Amniotic stem cell (primary cell): ENCODE measurements around the gene TLCD3B.

Experiments
- DNase-seq: peaks from one replicate; lab custom pipeline; 2025; lab: John Stamatoyannopoulos, UW

Gene TLCD3B

DNA sequence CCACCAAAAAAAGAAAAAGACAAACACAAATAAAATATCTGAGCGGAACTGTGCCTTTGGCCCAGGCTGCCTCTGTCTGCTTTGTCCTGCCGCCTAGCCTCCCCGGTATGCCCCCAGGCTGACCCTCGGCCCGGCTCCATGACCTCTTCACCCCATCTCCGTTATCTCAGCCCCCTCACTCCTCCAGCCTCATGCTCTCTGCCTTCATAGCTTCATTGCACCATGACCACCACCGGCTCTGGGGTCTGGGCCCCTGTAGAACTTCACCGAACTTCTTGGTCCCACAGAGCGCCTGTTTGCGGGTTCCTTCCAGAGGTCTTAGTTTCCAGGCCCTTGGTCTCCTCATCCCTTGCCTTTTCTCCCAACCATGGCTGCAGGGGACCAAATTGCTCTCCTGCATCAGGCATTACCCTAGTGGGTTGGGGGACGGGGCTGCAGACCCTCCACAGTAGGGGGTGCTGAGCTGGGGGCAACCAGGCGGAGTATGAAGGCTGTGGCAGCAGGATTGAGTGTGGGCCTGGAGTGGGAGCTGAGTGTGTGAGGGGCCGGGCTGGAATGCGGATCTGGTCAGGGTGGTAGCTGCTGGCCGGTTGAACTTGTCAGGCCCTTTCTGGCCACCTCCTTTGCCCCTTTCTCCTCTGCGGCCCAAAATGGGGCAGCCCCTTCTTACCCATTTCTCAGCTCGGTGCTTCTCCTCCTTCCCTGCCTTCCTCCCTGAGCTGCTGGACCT, 42.6 kb downstream of the TLCD3B start:
- no peak for DNase-seq

DNA sequence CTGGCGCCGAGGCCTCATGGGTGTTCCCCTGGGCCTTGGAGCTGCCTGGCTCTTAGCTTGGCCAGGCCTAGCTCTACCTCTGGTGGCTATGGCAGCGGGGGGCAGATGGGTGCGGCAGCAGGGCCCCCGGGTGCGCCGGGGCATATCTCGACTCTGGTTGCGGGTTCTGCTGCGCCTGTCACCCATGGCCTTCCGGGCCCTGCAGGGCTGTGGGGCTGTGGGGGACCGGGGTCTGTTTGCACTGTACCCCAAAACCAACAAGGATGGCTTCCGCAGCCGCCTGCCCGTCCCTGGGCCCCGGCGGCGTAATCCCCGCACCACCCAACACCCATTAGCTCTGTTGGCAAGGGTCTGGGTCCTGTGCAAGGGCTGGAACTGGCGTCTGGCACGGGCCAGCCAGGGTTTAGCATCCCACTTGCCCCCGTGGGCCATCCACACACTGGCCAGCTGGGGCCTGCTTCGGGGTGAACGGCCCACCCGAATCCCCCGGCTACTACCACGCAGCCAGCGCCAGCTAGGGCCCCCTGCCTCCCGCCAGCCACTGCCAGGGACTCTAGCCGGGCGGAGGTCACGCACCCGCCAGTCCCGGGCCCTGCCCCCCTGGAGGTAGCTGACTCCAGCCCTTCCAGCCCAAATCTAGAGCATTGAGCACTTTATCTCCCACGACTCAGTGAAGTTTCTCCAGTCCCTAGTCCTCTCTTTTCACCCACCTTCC, 43.5 kb downstream of the TLCD3B start:
- no peak for DNase-seq

DNA sequence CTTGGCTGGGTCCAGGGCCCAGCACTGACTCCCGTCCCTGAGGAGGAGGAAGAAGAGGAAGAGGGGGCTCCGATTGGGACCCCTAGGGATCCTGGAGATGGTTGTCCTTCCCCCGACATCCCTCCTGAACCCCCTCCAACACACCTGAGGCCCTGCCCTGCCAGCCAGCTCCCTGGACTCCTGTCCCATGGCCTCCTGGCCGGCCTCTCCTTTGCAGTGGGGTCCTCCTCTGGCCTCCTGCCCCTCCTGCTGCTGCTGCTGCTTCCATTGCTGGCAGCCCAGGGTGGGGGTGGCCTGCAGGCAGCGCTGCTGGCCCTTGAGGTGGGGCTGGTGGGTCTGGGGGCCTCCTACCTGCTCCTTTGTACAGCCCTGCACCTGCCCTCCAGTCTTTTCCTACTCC, 44.1 kb downstream of the TLCD3B start:
- no peak for DNase-seq

DNA sequence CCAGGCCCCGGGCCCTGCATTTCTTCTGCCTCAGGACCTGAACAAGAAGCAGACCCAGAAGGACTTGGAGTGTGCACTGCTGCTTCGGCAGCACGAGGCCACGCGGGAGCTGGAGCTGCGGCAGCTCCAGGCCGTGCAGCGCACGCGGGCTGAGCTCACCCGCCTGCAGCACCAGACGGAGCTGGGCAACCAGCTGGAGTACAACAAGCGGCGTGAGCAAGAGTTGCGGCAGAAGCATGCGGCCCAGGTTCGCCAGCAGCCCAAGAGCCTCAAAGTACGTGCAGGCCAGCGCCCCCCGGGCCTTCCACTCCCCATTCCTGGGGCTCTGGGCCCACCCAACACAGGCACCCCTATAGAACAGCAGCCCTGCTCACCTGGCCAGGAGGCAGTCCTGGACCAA, 44.8 kb downstream of the TLCD3B start:
- DNase-seq: no peak

DNA sequence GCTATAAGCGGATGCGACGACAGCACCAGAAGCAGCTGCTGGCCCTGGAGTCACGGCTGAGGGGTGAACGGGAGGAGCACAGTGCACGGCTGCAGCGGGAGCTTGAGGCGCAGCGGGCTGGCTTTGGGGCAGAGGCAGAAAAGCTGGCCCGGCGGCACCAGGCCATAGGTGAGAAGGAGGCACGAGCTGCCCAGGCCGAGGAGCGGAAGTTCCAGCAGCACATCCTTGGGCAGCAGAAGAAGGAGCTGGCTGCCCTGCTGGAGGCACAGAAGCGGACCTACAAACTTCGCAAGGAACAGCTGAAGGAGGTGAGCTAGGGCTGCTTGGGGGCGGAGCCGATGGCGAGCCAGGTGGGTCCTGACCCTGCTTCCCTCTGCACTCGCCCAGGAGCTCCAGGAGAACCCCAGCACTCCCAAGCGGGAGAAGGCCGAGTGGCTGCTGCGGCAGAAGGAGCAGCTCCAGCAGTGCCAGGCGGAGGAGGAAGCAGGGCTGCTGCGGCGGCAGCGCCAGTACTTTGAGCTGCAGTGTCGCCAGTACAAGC, 45.7 kb downstream of the TLCD3B start:
- no peak for DNase-seq

DNA sequence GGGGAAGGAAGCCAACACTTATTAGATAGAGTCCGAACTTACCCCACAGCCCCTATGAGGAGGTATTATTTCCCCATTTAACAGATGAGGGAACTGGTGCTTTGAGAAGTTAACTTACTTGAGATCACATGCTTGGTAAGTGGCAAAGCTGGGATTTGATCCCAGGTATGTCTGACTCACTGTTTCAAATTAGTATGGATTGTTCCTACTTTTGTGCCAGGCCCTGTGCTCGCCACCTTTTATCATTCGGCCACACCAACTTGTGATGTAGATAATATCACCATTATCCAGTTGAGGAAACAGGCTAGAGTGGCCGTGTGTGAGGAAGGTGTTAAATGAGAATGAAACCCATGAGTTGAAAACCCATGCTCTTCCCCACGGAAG, 46.3 kb downstream of the TLCD3B start:
- DNase-seq: no peak

DNA sequence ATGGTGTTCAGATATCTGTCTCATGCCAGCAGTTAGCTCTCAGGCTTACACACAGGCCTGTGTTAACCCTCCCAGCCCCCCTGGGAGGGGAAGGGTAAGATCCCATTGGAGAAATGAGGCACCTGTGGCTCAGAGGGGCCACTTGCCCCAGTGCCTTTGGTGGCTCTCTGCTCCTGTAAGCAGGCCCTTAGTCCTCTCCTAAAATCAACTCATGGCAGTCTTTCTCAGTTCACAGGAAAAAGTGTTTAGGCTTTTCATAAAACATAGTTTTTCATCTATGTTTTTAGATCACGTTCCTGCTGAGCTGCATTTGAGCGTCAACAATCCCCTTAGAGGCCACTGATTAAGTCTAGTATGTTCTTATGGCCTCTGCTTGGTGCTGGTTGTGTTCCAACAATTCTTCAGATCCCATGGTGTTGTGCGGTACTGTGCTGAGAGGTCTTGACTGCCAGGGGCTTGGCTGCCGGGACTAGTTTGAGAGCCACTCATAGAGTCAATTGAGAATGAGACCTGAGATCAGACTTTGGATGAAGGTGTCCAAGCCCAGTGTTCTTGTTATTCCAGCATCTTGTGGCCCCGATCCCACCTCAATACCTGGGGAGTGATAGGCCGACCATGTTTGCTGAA, 46.8 kb downstream of the TLCD3B start:
- no peak for DNase-seq

DNA sequence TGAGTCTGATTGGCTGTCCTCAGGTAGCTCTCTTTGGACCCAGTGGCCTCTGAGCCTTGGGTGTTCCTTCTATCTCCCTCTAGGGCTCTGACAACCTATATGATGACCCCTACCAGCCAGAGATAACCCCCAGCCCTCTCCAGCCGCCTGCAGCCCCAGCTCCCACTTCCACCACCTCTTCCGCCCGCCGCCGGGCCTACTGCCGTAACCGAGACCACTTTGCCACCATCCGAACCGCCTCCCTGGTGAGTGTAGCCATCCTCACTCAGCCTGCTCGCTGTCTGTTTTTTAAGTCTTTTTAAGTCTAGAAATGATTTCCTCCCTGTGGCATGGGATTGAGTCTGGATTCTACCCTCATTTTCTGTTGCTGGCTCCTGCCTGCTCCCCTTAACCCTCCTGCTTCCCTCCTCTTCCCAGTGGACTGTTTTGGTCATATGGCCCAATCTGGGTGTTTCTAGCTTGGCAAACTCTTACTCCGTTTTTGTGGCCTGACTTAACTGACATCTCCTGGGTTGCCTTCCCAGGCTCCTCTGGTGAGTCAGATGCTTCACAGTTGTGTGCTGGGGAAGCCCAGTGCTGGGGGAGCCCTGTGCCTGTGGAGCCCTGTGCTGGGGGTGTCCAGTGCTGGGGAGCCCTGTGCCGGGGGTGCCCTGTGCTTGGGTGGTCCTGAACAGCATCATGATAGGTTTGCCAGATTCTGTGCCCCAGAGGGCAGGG, 47.5 kb downstream of the TLCD3B start:
- no peak for DNase-seq

DNA sequence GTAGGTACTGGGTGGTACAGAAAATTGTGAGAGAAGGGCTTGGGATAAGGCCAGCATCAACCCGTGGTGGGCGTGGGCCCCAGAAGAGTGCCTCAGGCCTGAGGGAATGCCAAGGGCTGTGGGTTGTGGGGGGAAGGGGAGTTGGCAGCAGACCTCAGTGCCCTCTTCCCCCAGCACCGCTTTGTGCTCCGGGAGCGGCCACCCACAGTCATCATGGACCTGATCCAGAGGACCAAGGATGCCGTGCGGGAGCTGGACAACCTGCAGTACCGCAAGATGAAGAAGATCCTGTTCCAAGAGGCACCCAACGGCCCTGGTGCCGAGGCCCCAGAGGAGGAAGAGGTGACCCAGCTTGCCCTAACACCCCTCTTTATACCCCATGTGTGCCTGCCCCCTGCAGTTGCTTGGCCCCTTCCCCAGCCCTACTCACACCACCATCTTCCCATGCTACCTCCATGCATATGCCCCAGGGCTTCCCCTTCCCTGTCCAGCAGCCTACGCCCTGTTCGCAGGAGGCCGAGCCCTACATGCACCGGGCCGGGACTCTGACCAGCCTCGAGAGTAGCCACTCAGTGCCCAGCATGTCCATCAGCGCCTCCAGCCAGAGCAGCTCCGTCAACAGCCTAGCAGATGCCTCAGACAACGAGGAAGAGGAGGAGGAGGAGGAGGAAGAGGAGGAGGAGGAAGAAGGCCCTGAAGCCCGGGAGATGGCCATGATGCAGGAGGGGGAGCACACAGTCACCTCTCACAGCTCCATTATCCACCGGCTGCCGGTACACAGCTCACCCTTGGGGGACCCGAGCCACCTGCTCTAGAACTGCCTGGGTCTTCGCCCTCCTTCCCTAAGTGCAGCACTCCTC, 48.3 kb downstream of the TLCD3B start:
- no peak for DNase-seq

DNA sequence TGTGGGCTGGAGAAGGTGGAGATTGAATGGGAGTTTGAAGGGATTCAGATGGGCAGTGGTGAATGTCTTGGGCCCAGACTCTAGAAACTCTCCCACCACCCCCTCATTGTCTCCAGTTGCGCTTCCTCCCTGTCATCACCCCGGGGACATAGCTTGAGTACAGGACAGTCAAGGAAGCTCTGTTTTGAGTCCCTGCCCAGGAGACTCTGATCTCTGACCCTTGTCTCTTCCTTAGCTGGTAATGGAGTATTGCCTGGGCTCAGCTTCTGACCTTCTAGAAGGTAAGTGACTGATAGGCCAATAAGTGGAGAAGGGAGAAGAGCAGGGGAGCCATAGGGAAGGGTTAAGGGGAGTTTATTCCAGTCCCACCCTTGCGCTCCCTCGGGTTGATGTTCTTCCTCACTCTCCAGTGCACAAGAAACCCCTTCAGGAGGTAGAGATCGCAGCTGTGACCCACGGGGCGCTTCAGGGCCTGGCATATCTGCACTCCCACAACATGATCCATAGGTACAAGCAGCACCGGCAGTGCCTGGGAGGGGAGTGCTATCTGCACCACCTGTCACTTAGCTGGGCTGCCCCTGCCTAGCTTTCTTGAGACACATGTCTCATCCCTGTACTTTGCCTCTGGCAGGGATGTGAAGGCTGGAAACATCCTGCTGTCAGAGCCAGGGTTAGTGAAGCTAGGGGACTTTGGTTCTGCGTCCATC, 52.4 kb downstream of the TLCD3B start:
- no peak for DNase-seq

DNA sequence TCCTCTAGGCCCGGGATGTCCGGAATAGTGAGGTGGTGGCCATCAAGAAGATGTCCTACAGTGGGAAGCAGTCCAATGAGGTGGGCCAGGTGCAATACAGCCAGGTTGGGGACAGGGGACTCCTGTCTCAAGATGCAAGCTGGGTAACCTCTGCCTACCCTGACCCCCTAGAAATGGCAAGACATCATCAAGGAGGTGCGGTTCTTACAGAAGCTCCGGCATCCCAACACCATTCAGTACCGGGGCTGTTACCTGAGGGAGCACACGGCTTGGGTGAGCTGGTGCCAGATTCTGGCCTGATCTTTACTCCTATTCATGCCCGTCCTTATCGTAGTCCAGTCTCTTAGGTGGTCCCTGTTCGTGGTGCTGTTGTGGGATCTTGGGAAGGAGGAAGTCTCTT, 53.0 kb downstream of the TLCD3B start:
- no peak for DNase-seq

DNA sequence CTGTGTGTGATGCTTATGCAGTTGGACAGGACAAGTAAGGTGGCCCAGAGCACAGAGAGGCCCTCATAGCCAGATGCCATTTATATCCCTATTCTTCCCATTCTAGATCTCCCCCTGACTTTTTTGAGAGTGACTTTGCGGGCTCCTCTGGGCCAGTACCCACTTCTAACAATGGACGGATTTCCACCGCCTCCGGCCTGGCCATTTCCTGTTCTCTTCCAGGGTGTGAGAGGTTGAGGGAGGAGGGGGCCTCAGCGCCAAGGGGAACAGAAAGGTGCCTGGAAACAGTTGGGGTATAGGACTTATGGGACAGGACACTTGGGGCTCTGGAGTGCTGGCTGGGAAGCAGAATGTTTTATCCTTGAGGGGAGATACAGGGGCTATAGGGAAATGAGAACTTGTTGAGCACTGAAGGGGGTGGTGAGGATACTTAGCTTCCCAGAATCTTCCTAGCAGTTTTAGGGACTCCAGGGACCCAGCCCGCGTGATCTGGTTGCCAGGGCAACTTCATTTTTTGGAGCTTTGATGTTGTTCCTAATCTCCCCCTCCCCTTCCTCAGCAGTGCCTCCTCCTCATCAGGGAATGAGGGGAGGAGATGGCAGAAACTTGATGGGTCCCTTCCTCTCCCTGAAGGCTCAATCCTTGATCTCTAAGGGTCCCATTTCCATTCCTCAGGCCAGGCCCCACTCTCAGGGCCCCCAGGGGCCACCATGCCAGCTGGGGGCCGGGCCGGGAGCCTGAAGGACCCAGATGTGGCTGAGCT, 53.8 kb downstream of the TLCD3B start:
- DNase-seq: no peak

DNA sequence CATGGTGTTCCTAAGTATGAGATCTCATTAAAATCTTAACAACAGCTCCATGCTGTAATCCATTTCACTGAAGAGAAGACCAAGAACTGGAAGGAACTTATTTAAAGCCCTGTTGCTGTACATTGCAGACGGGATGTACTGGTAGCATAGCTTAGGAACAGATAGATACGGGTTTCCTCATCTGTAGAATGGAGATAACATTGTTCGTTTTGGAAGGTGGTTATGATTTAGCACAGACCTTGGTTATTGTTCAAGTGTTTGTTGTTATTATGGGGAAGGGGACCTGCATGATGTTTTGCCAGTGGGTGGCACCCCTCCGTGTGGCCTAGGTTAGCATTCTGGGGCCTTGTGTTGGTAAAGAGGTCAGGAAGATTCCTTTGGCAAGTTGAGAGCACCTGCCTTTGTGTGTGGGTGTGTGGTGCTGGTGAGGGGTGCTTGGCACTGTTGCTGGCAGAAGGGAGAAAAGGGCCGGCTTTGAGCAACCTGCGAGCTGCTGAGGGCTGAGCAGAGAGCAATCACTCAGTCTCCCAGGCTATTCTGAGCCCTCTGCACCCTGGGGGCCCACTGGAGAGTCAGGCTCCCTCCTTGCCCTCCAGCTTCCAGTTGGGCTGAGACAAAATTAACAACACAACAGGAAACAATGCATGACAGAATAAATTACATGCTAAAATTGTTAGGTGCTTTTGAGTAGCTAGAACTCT, 55.1 kb downstream of the TLCD3B start:
- no peak for DNase-seq

DNA sequence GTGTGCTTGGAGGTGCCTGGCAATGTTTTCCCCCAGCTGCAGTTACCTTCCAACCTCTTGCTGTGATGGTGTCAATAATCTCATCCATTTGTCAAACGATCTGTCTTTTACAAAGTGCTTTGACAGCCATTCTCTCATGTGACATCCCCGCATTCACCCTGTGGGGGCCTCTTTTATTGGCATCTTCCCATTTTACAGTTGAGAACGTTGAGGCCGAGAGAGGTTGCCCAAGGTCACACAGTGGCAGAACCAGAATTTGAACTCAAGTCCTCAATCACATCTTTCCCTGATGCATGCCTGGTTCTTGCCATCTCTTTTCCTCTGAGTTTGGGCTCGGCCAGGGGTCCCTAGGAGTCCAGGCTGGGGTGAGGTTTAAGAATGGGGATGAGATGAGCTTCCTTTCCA, 55.9 kb downstream of the TLCD3B start:
- no peak for DNase-seq
